ENCODE results near the gene MAP4K4.
"Not testable (repeated sequence)": the region's sequence is repeated elsewhere in the genome, so short reads cannot be mapped to it uniquely, and the experiment has no call there.

The MAP4K4 gene

DNA sequence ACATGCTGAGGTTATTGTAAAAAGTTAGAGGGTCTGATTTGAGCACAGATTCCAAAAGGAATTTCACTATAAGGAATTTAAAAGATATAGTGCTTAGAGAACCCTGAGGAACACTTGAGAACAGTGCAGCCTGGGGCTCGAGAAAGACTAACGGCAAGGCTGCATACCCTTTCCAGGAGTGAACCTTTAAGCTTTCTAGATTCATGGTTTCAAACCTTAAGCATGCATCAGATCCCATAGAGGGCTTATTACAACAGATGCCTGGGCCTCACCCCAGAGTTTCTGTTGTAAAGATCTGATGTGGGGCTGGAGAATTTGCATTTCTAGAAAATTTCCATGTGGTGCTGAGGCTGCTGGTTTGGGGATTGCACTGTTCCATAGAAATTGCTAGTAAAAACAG lies 203.7 kb downstream of the MAP4K4 start:
- no peak for DNase-seq

DNA sequence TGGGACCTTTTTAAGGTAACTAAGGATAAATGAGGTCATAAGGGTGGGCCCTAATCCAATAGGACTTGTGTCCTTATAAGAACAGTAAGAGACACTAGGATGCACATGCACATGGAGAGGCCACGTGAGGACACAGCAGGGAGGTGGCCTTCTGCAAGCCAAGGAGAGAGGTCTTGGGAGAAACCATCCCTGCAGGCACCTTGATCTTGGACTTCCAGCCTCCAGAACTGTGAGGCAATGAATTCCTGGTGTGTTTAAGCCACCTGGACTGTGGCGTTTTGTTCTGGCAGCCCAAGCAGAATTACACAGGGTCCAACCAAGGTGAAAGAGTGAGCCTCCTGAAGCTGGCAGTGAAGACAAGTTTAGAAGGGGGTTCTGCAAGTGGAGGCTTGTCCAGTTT lies 204.7 kb downstream of the MAP4K4 start:
- DNase-seq, result no peak

- no peak for DNase-seq
These were observed 207.4 kb downstream of the MAP4K4 start for GRCh38 chr2:101904916-101905315.

GRCh38 chr2:101905746-101906336 lies 208.3 kb downstream of the MAP4K4 start:
- DNase-seq, result no peak

DNA sequence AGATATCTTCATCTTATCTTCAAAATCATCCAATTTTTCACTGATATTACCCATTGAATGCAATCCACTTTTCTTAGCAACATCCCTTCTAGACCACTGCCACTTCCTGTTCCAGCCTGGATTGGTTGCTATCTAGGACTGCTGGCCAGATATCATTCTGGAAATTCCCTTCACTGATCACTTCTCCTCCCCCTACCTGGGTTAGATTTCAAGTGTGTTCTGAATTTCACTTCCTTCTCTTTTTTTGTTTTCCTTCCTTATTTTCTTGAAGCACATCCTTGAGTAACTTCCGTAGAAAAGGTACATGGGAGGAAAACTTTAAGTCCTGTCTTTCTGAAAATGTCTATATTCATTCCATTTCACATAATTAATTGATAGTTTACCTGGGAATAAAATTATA lies 212.3 kb downstream of the MAP4K4 start:
- no peak for DNase-seq

DNA sequence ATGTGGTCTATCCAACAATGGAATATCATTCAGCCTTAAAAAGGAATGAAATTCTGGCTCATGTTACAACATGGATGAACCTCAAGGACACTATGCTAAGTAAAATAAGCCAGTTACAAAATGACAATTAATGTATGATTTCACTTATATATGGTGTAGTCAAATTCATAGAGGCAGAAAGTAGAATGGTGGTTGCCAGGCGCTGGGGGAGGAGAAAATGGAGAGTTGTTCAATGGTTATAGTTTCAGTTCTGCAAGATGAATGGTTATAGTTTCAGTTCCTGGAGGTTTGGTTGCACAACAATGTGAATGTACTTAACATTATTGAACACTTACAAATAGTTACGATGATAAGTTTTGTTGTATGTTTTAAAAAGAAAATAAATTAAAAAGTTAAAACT lies 215.0 kb downstream of the MAP4K4 start:
- no peak for DNase-seq

DNA sequence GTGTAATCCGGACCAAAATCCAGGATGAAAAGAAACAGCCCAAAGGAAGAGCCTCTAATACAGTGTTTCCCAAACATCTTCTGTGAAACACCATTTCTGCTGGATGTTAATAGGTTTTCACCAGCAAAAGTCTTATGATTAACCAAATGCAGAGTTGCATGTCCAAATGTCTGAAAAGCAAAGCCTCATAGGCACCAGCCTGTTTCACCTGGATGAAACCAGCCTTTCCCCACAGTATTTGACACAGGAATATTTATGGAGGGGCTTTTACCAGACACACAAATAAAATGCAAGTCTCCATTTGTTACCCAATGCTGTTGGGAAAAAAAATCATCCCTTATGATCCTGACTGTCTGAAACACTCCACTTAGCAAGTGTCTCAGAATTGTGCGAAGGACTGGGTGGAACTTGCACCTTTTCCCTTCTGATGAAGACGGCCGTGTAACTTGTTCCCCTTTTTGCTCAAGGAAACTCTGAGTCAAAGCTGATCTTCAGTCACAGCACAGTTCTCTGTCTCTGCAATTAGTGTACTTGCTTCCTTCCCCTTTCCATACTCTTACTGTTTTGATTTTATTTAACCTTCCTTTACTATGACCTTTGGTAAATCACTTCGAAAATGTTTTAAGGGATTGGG lies 223.9 kb downstream of the MAP4K4 start:
- DNase-seq, result no peak

- DNase-seq, result no peak
These were observed 224.4 kb downstream of the MAP4K4 start for GRCh38 chr2:101921953-101922325.

DNA sequence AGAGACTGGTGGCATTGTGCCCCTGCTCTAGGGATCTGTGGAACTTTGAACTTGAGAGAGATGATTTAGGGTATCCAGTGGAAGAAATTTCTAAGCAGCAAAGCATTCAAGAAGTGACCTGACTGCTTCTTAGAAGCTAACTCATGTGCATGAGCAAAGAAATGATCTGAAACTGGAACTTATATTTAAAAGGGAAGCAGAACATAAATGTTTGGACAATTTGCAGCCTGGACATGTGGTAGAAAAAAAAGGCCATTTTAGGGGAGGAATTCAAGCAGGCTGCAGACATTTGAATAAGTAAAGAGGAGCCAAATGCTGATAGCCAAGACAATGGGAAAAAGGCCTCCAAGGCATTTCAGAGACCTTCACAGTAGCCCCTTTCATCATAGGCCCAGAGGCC lies 226.8 kb downstream of the MAP4K4 start:
- not testable (repeated sequence) for DNase-seq

- no peak for DNase-seq
These were observed 232.5 kb downstream of the MAP4K4 start for GRCh38 chr2:101930019-101930418.

DNA sequence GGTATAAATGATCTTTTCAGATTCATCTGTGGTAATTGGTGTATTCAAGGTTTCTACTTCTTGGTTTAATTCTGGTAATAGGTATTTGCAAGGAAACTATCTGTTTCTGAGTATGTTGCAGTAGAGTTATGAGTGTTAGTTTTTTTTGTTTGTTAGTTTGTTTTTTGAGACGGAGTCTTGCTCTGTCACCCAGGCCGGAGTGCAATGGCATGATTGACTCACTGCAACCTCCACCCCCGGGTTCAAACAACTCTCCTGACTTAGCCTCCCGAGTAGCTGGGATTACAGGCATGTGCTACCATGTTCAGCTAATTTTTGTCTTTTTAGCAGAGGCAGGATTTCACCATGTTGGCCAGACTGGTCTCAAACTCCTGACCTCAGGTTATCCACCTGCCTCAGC lies 233.3 kb downstream of the MAP4K4 start:
- no peak for DNase-seq

- DNase-seq, result no peak
These were observed 233.9 kb downstream of the MAP4K4 start for GRCh38 chr2:101931402-101931801.

DNA sequence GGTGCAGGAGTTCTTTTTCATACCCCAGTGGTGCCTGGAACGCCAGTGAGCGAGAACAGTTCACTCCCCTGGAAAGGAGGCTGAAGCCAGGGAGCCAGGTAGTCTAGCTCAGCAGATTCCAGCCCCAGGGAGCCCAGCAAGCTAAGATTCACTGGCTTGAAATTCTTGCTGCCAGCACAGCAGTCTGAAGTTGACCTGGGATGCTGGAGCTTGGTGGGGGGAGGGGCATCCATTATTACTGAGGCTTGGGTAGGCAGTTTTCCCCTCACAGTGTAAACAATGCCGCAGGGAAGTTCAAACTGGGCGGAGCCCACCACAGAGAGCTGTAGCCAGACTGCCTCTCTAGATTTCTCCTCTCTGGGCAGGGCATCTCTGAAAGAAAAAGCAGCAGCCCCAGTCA lies 238.3 kb downstream of the MAP4K4 start:
- DNase-seq, result not testable (repeated sequence)

DNA sequence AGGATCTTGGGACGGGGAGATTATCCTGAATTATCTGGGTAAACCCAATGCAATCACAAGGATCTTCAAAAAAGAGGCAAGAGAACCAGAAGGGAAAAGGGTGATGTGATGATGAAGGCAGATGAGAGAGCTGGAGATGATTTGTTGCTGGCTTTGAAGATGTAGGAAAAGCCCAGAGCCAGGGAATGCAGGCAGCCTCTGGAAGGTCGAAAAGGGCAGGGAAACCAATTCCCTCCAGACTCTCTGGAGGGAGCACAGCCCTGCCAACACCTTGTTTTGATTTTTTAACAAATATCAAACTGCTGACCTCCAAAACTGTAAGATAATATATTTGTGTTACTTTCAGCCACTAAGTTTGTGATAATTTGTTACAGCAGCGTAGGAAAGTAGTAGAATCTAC lies 245.3 kb downstream of the MAP4K4 start:
- no peak for DNase-seq

All from amygdala (tissue), 56 donors.